Measurements from ENCODE around the gene PLD4. TPM values are rescaled to one million over a fixed set of nuclear protein-coding genes. Genes with fewer than 3 reads are reported as not detected.

Gene PLD4
- total RNA-seq, 4 donors from 2014 or later = 0.16 TPM; not detected in 3

GRCh38 chr14:104966981-104967385, 42.3 kb downstream of the PLD4 start:
- peak overlapping the region; percentile 62 for H3K4me3 ChIP-seq

GRCh38 chr14:104967386-104968152, 42.9 kb downstream of the PLD4 start:
- peak in 1 of 2 donors; percentile 87 for DNase-seq (ENCODE audit: low spot score in 2 of 2)
- Histone ChIP-seq H3K9me3 (no peaks in the 10 kb centered on the region), H3K27me3 (no peaks in the 10 kb centered on the region), H3K4me1 (peaks cover 67% of the 10 kb centered on the region), H3K4me3 (peak overlapping the region; percentile 62), H3K36me3 (no peaks in the 10 kb centered on the region), H3K27ac (peak overlapping the region; percentile 96)
- 3% methylated on average over 6 of the region's 36 CpGs for WGBS
- no peak for TF ChIP-seq EP300 (IDR thresholded peaks at IDR 0.05)
- no peak for TF ChIP-seq CTCF (IDR thresholded peaks at IDR 0.05)
- peak in 1 of 2 donors; percentile 16 for TF ChIP-seq POLR2A (IDR thresholded peaks at IDR 0.05)
- peak in 1 of 3 donors; percentile 47 for TF ChIP-seq POLR2AphosphoS5 (IDR thresholded peaks at IDR 0.05)

More at GRCh38 chr14:104966981-104967385, 42.3 kb downstream of the PLD4 start:
- Histone ChIP-seq H3K36me3 (no peaks in the 10 kb centered on the region), H3K27me3 (no peaks in the 10 kb centered on the region), H3K27ac (peak overlapping the region; percentile 96), H3K9me3 (no peaks in the 10 kb centered on the region), H3K4me1 (peaks cover 63% of the 10 kb centered on the region)
- TF ChIP-seq POLR2A (IDR thresholded peaks at IDR 0.05) (no peak), EP300 (IDR thresholded peaks at IDR 0.05) (no peak), POLR2AphosphoS5 (IDR thresholded peaks at IDR 0.05) (no peak), CTCF (IDR thresholded peaks at IDR 0.05) (no peak)
- WGBS = no CpG with 5 or more reads among the region's 8 CpGs
- DNase-seq (ENCODE audit: low spot score in 2 of 2) = peak in 1 of 2 donors; percentile 87

GRCh38 chr14:104968153-104968527, 43.5 kb downstream of the PLD4 start:
- H3K4me1 ChIP-seq = peaks cover 73% of the 10 kb centered on the region
- WGBS = 4% methylated on average over 8 of the region's 12 CpGs
- DNase-seq (ENCODE audit: low spot score in 2 of 2) = peak; percentile 90 to 91

GRCh38 chr14:104968541-104969401, 44.1 kb downstream of the PLD4 start:
- Histone ChIP-seq H3K36me3 (no peaks in the 10 kb centered on the region), H3K9me3 (no peaks in the 10 kb centered on the region), H3K27me3 (no peaks in the 10 kb centered on the region), H3K4me3 (peak overlapping the region; percentile 62), H3K4me1 (peaks cover 79% of the 10 kb centered on the region), H3K27ac (peak overlapping the region; percentile 96)
- WGBS = 18% methylated on average over 12 of the region's 21 CpGs
- DNase-seq (ENCODE audit: low spot score in 2 of 2) = peak; percentile 88 to 90
- no peak for TF ChIP-seq EP300 (IDR thresholded peaks at IDR 0.05)
- peak in 1 of 2 donors; percentile 22 for TF ChIP-seq POLR2A (IDR thresholded peaks at IDR 0.05)
- peak in 1 of 2 donors; percentile 23 for TF ChIP-seq CTCF (IDR thresholded peaks at IDR 0.05)
- peak in 1 of 3 donors; percentile 3 for TF ChIP-seq POLR2AphosphoS5 (IDR thresholded peaks at IDR 0.05)

More at GRCh38 chr14:104968153-104968527, 43.5 kb downstream of the PLD4 start:
- H3K27me3 ChIP-seq = no peaks in the 10 kb centered on the region
- no peak for TF ChIP-seq POLR2AphosphoS5 (IDR thresholded peaks at IDR 0.05)
- H3K27ac ChIP-seq = peak overlapping the region; percentile 96
- no peaks in the 10 kb centered on the region for H3K36me3 ChIP-seq
- H3K9me3 ChIP-seq = no peaks in the 10 kb centered on the region
- H3K4me3 ChIP-seq = peak overlapping the region; percentile 62

- Histone ChIP-seq H3K4me1 (peaks cover 89% of the 10 kb centered on the region), H3K4me3 (peak overlapping the region; percentile 62), H3K27me3 (no peaks in the 10 kb centered on the region), H3K9me3 (no peaks in the 10 kb centered on the region), H3K36me3 (no peaks in the 10 kb centered on the region), H3K27ac (peak overlapping the region; percentile 96)
- DNase-seq (ENCODE audit: low spot score in 2 of 2) = peak in 1 of 2 donors; percentile 72
- WGBS = 39% methylated on average over 6 of the region's 10 CpGs
- TF ChIP-seq POLR2A (IDR thresholded peaks at IDR 0.05) (no peak), POLR2AphosphoS5 (IDR thresholded peaks at IDR 0.05) (no peak), EP300 (IDR thresholded peaks at IDR 0.05) (no peak), CTCF (IDR thresholded peaks at IDR 0.05) (no peak)
Observed at GRCh38 chr14:104969741-104970230, 45.1 kb downstream of the PLD4 start.

Measured in suprapubic skin (tissue), 4 donors.